Cardiac fibroblast (primary cell): ENCODE results near the gene PPP2R5E.

Experiments used
- DNase-seq, 2 donors: peaks; one replicate each; pipeline versions ENCODE4 v3.0.0 to v3.0.0-alpha.2; 2010; ENCODE audit warnings: low read depth in 2 of 2
- H3K4me3 ChIP-seq, 2 donors: replicated peaks in 1 of 2; 1 replicate in 1 of 2; 2 replicates in 1 of 2; pipeline ENCODE4 v1.5.1; 2011; ENCODE audit warnings: low read depth in 2 of 2, low read length in 2 of 2, mild to moderate bottlenecking in 2 of 2, moderate library complexity in 1 of 2
- TF ChIP-seq, protein P1 (sequence below): IDR thresholded peaks from one replicate; pipeline ENCODE4 v1.5.1; 2011; ENCODE audit warnings: low read depth, mild to moderate bottlenecking, low read length, inconsistent platforms

Gene PPP2R5E

DNA sequence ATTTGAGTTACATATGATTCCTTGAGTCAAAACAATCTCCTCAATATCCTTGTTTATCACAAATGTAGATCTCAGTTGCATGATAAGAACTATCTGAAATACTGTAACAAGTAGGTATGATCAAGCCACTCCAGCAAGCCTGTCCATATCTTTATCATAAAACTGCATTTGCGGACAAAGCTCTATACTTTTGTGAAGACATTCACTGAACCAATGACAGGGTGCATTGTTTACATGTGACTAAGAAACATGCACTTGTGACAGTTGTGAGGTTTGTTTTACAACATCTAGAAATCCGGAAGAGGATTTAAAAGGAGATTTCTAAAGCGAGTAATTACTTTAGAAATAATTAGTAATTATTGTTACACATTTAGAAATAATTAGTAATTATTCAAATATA is 111.7 kb downstream of the PPP2R5E start:
- H3K4me3 ChIP-seq, result no peak overlapping the region
- TF ChIP-seq, protein P1, sequence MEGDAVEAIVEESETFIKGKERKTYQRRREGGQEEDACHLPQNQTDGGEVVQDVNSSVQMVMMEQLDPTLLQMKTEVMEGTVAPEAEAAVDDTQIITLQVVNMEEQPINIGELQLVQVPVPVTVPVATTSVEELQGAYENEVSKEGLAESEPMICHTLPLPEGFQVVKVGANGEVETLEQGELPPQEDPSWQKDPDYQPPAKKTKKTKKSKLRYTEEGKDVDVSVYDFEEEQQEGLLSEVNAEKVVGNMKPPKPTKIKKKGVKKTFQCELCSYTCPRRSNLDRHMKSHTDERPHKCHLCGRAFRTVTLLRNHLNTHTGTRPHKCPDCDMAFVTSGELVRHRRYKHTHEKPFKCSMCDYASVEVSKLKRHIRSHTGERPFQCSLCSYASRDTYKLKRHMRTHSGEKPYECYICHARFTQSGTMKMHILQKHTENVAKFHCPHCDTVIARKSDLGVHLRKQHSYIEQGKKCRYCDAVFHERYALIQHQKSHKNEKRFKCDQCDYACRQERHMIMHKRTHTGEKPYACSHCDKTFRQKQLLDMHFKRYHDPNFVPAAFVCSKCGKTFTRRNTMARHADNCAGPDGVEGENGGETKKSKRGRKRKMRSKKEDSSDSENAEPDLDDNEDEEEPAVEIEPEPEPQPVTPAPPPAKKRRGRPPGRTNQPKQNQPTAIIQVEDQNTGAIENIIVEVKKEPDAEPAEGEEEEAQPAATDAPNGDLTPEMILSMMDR, result no peak
- no peak for DNase-seq

DNA sequence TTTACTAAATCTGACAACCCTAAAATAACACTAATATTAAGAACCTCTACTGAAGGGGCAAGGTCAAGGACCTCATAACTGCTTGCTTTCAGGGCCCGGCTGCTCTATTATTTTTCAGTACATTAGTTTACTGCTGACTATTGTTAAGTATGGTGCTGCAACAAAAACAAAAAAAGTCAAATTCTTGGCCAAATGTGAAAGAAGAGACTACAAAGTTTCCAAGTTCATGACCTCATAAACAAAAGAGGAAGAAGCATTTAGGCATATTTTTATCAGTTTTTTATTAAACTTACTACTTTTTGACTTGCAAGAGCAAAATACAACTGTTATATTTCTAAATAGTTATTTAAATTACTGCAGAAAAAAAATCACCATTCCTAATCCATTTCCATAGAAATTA is 114.7 kb downstream of the PPP2R5E start:
- no peak for DNase-seq
- TF ChIP-seq, protein P1, result no peak

DNA sequence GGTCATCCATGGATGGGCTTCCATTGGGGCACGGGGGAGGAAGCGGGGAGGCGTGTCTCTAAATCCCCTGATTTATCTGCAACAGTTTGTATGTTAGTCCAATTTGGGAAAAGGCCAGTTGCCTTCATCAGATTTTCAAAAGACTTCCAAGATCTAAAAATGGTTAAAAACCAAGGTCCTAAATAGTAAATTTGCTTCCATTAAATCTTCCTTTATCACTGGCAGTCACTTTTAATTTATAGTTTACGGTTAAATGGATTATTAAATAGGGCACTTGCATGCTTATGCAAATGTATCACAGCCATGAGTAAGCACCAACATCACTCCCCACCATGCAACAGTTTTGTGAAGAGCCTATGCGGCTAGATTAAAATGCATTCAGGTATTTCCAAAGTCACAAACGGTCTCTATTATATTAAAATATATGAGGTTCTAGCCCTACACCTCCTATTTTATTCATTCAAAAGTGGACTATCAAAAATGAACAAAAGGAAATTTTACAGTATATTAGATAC is 116.3 kb downstream of the PPP2R5E start:
- TF ChIP-seq, protein P1, result no peak
- no peak overlapping the region for H3K4me3 ChIP-seq
- no peak for DNase-seq

More for the DNA sequence above, 114.7 kb downstream of the PPP2R5E start:
- H3K4me3 ChIP-seq, result no peak overlapping the region

DNA sequence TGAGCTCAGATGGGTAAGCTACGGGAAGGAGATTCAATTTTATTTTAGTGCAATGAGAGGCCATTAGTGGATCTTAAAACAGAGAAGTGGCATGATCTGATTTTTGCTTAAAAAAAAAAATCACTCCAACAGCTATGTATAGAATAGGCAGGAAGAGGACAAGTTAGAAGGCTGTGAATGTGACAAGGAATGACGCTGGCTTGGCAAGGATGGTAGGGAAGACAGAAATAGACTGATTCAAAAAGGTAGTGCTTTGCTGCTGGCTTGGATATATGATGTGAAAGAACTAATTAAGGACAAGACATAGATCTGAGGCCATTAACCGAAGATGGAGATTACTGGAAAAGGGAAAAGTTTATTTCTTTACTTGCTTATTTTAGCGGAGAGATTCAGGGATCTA is 119.3 kb downstream of the PPP2R5E start:
- TF ChIP-seq, protein P1, result no peak
- H3K4me3 ChIP-seq, result no peak overlapping the region
- no peak for DNase-seq

DNA sequence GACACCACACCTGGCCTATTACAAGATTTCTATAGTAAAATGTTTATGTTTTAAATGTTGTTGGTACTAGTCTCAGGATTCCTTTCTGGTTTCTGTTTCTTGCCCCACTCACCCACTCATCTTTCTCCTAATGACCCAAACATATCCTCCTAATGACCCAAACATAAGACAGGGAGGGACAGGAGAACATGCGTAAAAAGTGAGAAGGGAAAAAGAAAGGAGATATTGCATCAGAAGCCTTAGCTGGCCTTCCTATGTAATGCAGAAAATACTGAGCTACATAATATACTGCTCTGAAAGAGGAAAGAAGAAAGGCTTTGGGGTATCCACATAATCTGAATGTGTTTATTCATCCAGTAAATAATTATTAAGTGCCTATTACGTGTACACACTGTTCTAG is 119.8 kb downstream of the PPP2R5E start:
- TF ChIP-seq, protein P1, result no peak
- H3K4me3 ChIP-seq, result no peak overlapping the region
- DNase-seq, result no peak

DNA sequence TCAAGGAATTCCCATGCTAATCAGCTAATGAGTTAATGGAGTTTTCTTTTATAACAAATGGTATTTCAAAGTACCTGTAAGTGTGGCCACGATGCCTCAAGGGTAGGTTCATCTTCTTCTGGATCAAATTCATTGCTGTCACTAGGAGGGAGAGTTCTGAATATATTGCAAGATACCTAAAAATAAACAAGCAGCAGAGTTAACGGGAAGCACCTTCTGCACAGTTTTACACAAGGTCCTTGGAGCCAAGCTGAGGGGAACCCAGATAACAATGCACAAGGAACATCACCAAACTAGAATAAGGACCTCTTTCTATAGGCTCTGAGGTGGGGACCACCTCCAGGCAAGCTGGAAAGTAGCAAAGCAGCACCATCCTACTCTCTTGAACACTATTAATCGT is 121.3 kb downstream of the PPP2R5E start:
- no peak for DNase-seq
- no peak overlapping the region for H3K4me3 ChIP-seq
- TF ChIP-seq, protein P1, result no peak

DNA sequence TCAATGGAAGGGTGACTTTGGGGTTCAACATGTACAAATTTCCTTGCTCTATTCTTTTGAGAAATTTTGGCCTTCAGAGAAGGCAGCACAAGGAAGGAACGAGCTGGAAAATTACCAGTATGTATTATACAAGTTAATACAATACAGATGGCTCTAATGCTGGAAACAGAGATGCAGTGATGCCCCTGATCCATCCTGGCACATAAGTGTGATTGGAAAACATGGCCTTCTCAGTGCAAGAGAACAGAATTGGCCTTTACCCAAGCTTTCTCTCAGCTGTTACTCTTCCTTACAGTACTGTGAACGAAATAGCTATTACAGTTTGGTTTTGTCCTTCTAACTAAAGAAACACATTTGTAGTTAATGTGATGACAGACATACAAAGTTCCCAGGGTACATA is 122.0 kb downstream of the PPP2R5E start:
- DNase-seq, result no peak
- TF ChIP-seq, protein P1, result no peak
- no peak overlapping the region for H3K4me3 ChIP-seq
